ENCODE results near the gene PWP1.
"Not testable (repeated sequence)": the region's sequence is repeated elsewhere in the genome, so short reads cannot be mapped to it uniquely, and the experiment has no call there.

The PWP1 gene

DNA sequence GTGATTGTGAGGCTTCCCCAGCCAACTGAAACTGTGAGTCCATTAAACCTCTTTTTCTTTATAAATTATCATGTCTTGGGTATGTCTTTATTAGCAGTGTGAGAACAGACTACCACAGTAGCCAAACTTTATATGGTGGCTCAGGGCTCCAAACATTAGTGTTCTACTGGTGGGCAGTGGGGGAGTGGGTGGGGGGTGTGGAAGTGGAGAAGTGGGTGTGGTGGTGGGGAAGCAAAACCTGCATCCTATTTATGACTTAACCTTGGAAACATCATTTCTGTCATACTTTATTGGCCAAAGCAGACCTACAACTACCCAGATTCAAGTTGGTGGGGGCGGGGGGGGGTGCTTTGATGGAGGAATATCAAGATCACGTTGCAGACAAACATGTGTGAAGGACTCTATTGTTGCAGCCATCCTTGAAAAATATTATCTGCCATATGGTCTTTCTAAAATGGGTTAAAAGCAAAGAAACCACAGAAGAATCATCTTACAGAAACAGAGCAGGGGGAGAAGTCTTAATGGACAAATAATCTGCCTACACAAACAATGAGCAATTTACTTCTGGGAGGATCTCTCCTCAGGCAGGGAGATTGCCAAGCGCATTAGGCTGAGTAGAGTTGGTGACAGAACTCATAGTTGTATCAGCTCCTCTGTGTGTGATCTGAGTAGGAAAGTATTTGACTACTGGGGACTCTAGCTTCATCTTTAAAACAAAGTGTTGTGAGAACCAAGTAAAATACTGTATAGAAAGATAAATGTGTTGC is 1.4 kb upstream of the PWP1 start:
- Histone ChIP-seq H3K4me3 (ENCODE audit: low read depth in 1 of 2, low read length in 2 of 2) (peak overlapping the region; percentile 94), H3K36me3 (ENCODE audit: control insufficient read depth in 1 of 2, insufficient read depth in 2 of 2, low read length in 2 of 2) (peaks cover 6 to 11% of the 10 kb centered on the region in 2 donors), H3K4me1 (ENCODE audit: control insufficient read depth in 1 of 2, insufficient read depth in 2 of 2, low read length in 2 of 2) (peaks cover 15 to 17% of the 10 kb centered on the region in 2 donors), H3K9ac (ENCODE audit: low read depth in 1 of 2, low read length in 2 of 2) (no peak overlapping the region), H3K9me3 (ENCODE audit: control insufficient read depth in 1 of 2, low read length in 2 of 2) (no peaks in the 10 kb centered on the region), H3K27ac (ENCODE audit: low read depth, low read length) (no peak overlapping the region), H3K27me3 (ENCODE audit: control insufficient read depth in 1 of 2, insufficient read depth in 2 of 2, low read length in 2 of 2) (no peaks in the 10 kb centered on the region)

DNA sequence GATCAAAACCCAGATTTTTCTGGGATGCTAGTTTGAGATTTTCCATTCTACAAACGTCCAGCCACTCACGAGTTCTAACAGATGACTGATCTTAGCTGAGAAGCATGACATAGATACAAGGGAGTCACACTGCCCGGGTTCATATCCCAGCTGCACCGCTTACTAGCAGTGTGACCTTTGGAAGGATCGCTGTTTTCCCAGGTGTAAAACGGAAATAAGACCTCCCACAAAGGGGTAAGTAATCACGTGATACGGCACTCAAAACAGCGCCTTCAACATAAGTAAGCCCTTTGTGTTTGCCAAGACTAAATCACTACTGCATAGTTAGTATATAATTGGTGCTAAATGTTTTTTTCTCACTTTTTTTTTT is 624 bp upstream of the PWP1 start:
- Histone ChIP-seq H3K4me1 (ENCODE audit: control insufficient read depth in 1 of 2, insufficient read depth in 2 of 2, low read length in 2 of 2) (peaks cover 15 to 17% of the 10 kb centered on the region in 2 donors), H3K36me3 (ENCODE audit: control insufficient read depth in 1 of 2, insufficient read depth in 2 of 2, low read length in 2 of 2) (peaks cover 6 to 18% of the 10 kb centered on the region in 2 donors), H3K27ac (ENCODE audit: low read depth, low read length) (no peak overlapping the region), H3K4me3 (ENCODE audit: low read depth in 1 of 2, low read length in 2 of 2) (peak overlapping the region; percentile 94), H3K9ac (ENCODE audit: low read depth in 1 of 2, low read length in 2 of 2) (peak overlapping the region; percentile 78 to 89), H3K27me3 (ENCODE audit: control insufficient read depth in 1 of 2, insufficient read depth in 2 of 2, low read length in 2 of 2) (no peaks in the 10 kb centered on the region), H3K9me3 (ENCODE audit: control insufficient read depth in 1 of 2, low read length in 2 of 2) (no peaks in the 10 kb centered on the region)

DNA sequence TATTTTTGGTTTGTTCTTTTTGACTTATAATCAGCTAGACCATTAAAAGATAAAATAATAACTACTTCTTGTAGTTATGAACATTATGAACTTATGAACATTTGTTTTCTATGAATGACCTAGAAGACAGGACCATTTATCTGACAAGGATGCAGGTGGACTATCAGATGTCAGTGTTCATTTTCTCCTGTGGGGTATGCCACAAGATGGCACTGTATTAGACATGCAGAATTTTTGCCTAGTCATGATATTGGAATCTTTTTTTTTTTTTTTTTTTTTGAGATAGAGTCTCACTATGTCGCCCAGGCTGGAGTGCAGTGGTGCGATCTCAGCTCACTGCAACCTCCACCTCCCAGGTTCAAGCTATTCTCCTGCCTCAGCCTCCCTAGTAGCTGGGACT is 10.2 kb downstream of the PWP1 start:
- not testable (repeated sequence) for H3K27me3 ChIP-seq (ENCODE audit: control insufficient read depth in 1 of 2, insufficient read depth in 2 of 2, low read length in 2 of 2); H3K9me3 ChIP-seq (ENCODE audit: control insufficient read depth in 1 of 2, low read length in 2 of 2); H3K4me3 ChIP-seq (ENCODE audit: low read depth in 1 of 2, low read length in 2 of 2); H3K27ac ChIP-seq (ENCODE audit: low read depth, low read length); H3K4me1 ChIP-seq (ENCODE audit: control insufficient read depth in 1 of 2, insufficient read depth in 2 of 2, low read length in 2 of 2); H3K9ac ChIP-seq (ENCODE audit: low read depth in 1 of 2, low read length in 2 of 2)
- H3K36me3 ChIP-seq (ENCODE audit: control insufficient read depth in 1 of 2, insufficient read depth in 2 of 2, low read length in 2 of 2) = peaks cover 53 to 89% of the 10 kb centered on the region in 2 donors

DNA sequence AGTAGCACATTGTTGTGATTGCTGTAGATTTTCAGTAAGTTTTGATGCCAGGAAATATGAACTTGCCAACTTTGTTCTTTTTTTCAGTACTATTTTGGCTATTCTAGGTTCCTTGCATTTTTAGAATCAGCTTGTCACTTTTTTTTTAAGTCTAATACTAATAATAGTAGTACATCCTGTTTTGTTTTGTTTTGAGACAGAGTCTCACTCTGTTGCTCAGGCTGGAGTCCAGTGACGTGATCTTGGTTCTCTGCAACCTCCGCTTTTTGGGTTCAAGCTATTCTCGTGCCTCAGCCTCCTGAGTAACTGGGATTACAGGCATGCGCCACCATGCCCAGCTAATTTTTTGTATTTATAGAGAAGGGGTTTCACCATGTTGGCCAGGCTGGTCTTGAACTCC is 16.5 kb downstream of the PWP1 start:
- Histone ChIP-seq H3K27me3 (ENCODE audit: control insufficient read depth in 1 of 2, insufficient read depth in 2 of 2, low read length in 2 of 2) (no peaks in the 10 kb centered on the region), H3K27ac (ENCODE audit: low read depth, low read length) (no peak overlapping the region), H3K4me1 (ENCODE audit: control insufficient read depth in 1 of 2, insufficient read depth in 2 of 2, low read length in 2 of 2) (no peaks in the 10 kb centered on the region), H3K4me3 (ENCODE audit: low read depth in 1 of 2, low read length in 2 of 2) (no peak overlapping the region), H3K9me3 (ENCODE audit: control insufficient read depth in 1 of 2, low read length in 2 of 2) (no peaks in the 10 kb centered on the region), H3K36me3 (ENCODE audit: control insufficient read depth in 1 of 2, insufficient read depth in 2 of 2, low read length in 2 of 2) (peaks cover 27 to 78% of the 10 kb centered on the region in 2 donors), H3K9ac (ENCODE audit: low read depth in 1 of 2, low read length in 2 of 2) (no peak overlapping the region)

GRCh38 chr12:107704041-107704440 is 18.4 kb downstream of the PWP1 start:
- Histone ChIP-seq H3K9me3 (ENCODE audit: control insufficient read depth in 1 of 2, low read length in 2 of 2) (no peaks in the 10 kb centered on the region), H3K27ac (ENCODE audit: low read depth, low read length) (no peak overlapping the region), H3K4me1 (ENCODE audit: control insufficient read depth in 1 of 2, insufficient read depth in 2 of 2, low read length in 2 of 2) (no peaks in the 10 kb centered on the region), H3K4me3 (ENCODE audit: low read depth in 1 of 2, low read length in 2 of 2) (no peak overlapping the region), H3K36me3 (ENCODE audit: control insufficient read depth in 1 of 2, insufficient read depth in 2 of 2, low read length in 2 of 2) (peaks cover 32 to 73% of the 10 kb centered on the region in 2 donors), H3K27me3 (ENCODE audit: control insufficient read depth in 1 of 2, insufficient read depth in 2 of 2, low read length in 2 of 2) (no peaks in the 10 kb centered on the region), H3K9ac (ENCODE audit: low read depth in 1 of 2, low read length in 2 of 2) (no peak overlapping the region)

DNA sequence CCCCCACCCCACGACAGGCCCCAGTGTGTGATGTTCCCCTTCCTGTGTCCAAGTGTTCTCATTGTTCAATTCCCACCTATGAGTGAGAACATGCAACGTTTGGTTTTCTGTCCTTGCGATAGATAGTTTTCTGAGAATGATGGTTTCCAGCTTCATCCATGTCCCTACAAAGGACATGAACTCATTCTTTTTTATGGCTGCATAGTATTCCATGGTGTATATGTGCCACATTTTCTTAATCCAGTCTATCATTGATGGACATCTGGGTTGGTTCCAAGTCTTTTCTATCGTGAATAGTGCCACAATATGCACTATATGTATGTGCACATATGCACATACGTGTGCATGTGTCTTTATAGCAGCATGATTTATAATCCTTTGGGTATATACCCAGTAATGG is 19.9 kb downstream of the PWP1 start:
- H3K36me3 ChIP-seq (ENCODE audit: control insufficient read depth in 1 of 2, insufficient read depth in 2 of 2, low read length in 2 of 2) = peaks cover 22 to 73% of the 10 kb centered on the region in 2 donors

GRCh38 chr12:107715780-107716179 is 30.2 kb downstream of the PWP1 start:
- H3K9ac ChIP-seq (ENCODE audit: low read depth in 1 of 2, low read length in 2 of 2) = no peak overlapping the region
- no peaks in the 10 kb centered on the region for H3K9me3 ChIP-seq (ENCODE audit: control insufficient read depth in 1 of 2, low read length in 2 of 2)
- no peak overlapping the region for H3K4me3 ChIP-seq (ENCODE audit: low read depth in 1 of 2, low read length in 2 of 2)
- H3K27me3 ChIP-seq (ENCODE audit: control insufficient read depth in 1 of 2, insufficient read depth in 2 of 2, low read length in 2 of 2) = no peaks in the 10 kb centered on the region
- peaks cover 23 to 45% of the 10 kb centered on the region in 2 donors for H3K36me3 ChIP-seq (ENCODE audit: control insufficient read depth in 1 of 2, insufficient read depth in 2 of 2, low read length in 2 of 2)
- H3K27ac ChIP-seq (ENCODE audit: low read depth, low read length) = no peak overlapping the region
- no peaks in the 10 kb centered on the region for H3K4me1 ChIP-seq (ENCODE audit: control insufficient read depth in 1 of 2, insufficient read depth in 2 of 2, low read length in 2 of 2)

More for the DNA sequence above, 19.9 kb downstream of the PWP1 start:
- H3K4me1 ChIP-seq (ENCODE audit: control insufficient read depth in 1 of 2, insufficient read depth in 2 of 2, low read length in 2 of 2); H3K9me3 ChIP-seq (ENCODE audit: control insufficient read depth in 1 of 2, low read length in 2 of 2); H3K9ac ChIP-seq (ENCODE audit: low read depth in 1 of 2, low read length in 2 of 2); H3K4me3 ChIP-seq (ENCODE audit: low read depth in 1 of 2, low read length in 2 of 2); H3K27me3 ChIP-seq (ENCODE audit: control insufficient read depth in 1 of 2, insufficient read depth in 2 of 2, low read length in 2 of 2); H3K27ac ChIP-seq (ENCODE audit: low read depth, low read length): not testable (repeated sequence)

DNA sequence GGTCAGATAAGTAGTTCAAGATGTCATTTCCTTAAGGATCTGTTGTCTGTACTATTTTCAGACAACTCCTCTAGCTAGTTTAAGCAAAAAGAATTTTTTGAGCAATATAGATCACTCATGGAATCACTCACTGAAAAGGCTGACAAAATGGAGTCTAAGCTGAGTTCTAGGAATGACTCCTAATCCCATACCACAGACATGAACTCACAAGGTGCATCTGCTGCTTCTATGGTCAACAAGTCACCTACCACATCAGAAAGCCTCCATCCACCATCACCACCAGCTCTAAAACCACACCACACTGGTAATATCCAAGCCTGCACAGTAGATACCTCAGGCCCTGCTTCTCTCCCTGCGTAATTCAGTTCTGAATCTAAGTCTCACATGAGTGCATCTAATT is 33.0 kb downstream of the PWP1 start:
- Histone ChIP-seq H3K4me1 (ENCODE audit: control insufficient read depth in 1 of 2, insufficient read depth in 2 of 2, low read length in 2 of 2) (no peaks in the 10 kb centered on the region), H3K27me3 (ENCODE audit: control insufficient read depth in 1 of 2, insufficient read depth in 2 of 2, low read length in 2 of 2) (no peaks in the 10 kb centered on the region), H3K27ac (ENCODE audit: low read depth, low read length) (no peak overlapping the region), H3K9ac (ENCODE audit: low read depth in 1 of 2, low read length in 2 of 2) (no peak overlapping the region), H3K9me3 (ENCODE audit: control insufficient read depth in 1 of 2, low read length in 2 of 2) (no peaks in the 10 kb centered on the region), H3K4me3 (ENCODE audit: low read depth in 1 of 2, low read length in 2 of 2) (no peak overlapping the region), H3K36me3 (ENCODE audit: control insufficient read depth in 1 of 2, insufficient read depth in 2 of 2, low read length in 2 of 2) (peaks cover 8 to 20% of the 10 kb centered on the region in 2 donors)

- not testable (repeated sequence) for H3K9ac ChIP-seq (ENCODE audit: low read depth in 1 of 2, low read length in 2 of 2); H3K4me1 ChIP-seq (ENCODE audit: control insufficient read depth in 1 of 2, insufficient read depth in 2 of 2, low read length in 2 of 2); H3K27ac ChIP-seq (ENCODE audit: low read depth, low read length); H3K27me3 ChIP-seq (ENCODE audit: control insufficient read depth in 1 of 2, insufficient read depth in 2 of 2, low read length in 2 of 2); H3K36me3 ChIP-seq (ENCODE audit: control insufficient read depth in 1 of 2, insufficient read depth in 2 of 2, low read length in 2 of 2); H3K4me3 ChIP-seq (ENCODE audit: low read depth in 1 of 2, low read length in 2 of 2); H3K9me3 ChIP-seq (ENCODE audit: control insufficient read depth in 1 of 2, low read length in 2 of 2)
Measured at GRCh38 chr12:107727327-107727726, 41.7 kb downstream of the PWP1 start.

DNA sequence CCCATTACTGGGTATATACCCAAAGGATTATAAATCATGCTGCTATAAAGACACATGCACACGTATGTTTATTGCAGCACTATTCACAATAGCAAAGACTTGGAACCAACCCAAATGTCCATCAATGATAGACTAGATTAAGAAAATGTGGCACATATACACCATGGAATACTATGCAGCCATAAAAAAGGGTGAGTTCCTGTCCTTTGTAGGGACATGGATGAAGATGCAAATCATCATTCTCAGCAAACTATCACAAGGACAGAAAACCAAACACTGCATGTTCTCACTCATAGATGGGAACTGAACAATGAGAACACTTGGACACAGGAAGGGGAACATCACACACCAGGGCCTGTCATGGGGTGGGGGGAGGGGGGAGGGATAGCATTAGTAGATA is 42.1 kb downstream of the PWP1 start:
- not testable (repeated sequence) for H3K4me1 ChIP-seq (ENCODE audit: control insufficient read depth in 1 of 2, insufficient read depth in 2 of 2, low read length in 2 of 2); H3K27me3 ChIP-seq (ENCODE audit: control insufficient read depth in 1 of 2, insufficient read depth in 2 of 2, low read length in 2 of 2); H3K9ac ChIP-seq (ENCODE audit: low read depth in 1 of 2, low read length in 2 of 2); H3K4me3 ChIP-seq (ENCODE audit: low read depth in 1 of 2, low read length in 2 of 2); H3K36me3 ChIP-seq (ENCODE audit: control insufficient read depth in 1 of 2, insufficient read depth in 2 of 2, low read length in 2 of 2); H3K9me3 ChIP-seq (ENCODE audit: control insufficient read depth in 1 of 2, low read length in 2 of 2); H3K27ac ChIP-seq (ENCODE audit: low read depth, low read length)
